CD1c-positive myeloid dendritic cell (primary cell): ENCODE measurements around the gene TRMT2A.
"Not testable (repeated sequence)": the region's sequence is repeated elsewhere in the genome, so short reads cannot be mapped to it uniquely, and the experiment has no call there.

Experiments used
- DNase-seq: peaks from one replicate; pipeline ENCODE4 v3.0.0-alpha.2; 2016; ENCODE audit errors: extremely low spot score

TRMT2A gene

GRCh38 chr22:20116951-20117632, at the start of gene TRMT2A:
TSS of gene TRMT2A (minus strand) at chr22:20117226. CDS start at chr22:20116906, 320 bp downstream.
- DNase-seq = peak; percentile 99

- no peak for DNase-seq
Measured at GRCh38 chr22:20166703-20167102, 49.7 kb upstream of the TRMT2A start.

- DNase-seq = no peak
Measured at GRCh38 chr22:20165913-20166312, 48.9 kb upstream of the TRMT2A start.

- no peak for DNase-seq
Measured at GRCh38 chr22:20165421-20165820, 48.4 kb upstream of the TRMT2A start.

- no peak for DNase-seq
Measured at GRCh38 chr22:20164863-20165262, 47.8 kb upstream of the TRMT2A start.

GRCh38 chr22:20160041-20160440, 43.0 kb upstream of the TRMT2A start:
- DNase-seq = no peak

GRCh38 chr22:20159531-20159930, 42.5 kb upstream of the TRMT2A start:
- not testable (repeated sequence) for DNase-seq

GRCh38 chr22:20159076-20159475, 42.0 kb upstream of the TRMT2A start:
- DNase-seq = no peak

- no peak for DNase-seq
Measured at GRCh38 chr22:20158391-20159036, 41.5 kb upstream of the TRMT2A start.

GRCh38 chr22:20157430-20158183, 40.6 kb upstream of the TRMT2A start:
- DNase-seq = no peak

- DNase-seq = peak; percentile 86
Measured at GRCh38 chr22:20156611-20157429, 39.8 kb upstream of the TRMT2A start.

GRCh38 chr22:20156042-20156389, 39.0 kb upstream of the TRMT2A start:
- DNase-seq = no peak

GRCh38 chr22:20155330-20156041, 38.5 kb upstream of the TRMT2A start:
- peak; percentile 55 for DNase-seq

- DNase-seq = no peak
Measured at GRCh38 chr22:20154602-20155187, 37.7 kb upstream of the TRMT2A start.

- no peak for DNase-seq
Measured at GRCh38 chr22:20153945-20154344, 36.9 kb upstream of the TRMT2A start.

GRCh38 chr22:20152464-20152890, 35.5 kb upstream of the TRMT2A start:
- DNase-seq = no peak

- no peak for DNase-seq
Measured at GRCh38 chr22:20151276-20151588, 34.2 kb upstream of the TRMT2A start.

- DNase-seq = no peak
Measured at GRCh38 chr22:20150381-20151275, 33.6 kb upstream of the TRMT2A start, which contains the start of gene CCDC188. TSS of gene CCDC188 (minus strand) at chr22:20151055. CDS start at chr22:20150986, 69 bp downstream.

- no peak for DNase-seq
Measured at GRCh38 chr22:20149257-20150250, 32.5 kb upstream of the TRMT2A start.
